Hippocampal formation (tissue), 2 donors: ENCODE data around the gene SRA1.

ENCODE experiments used
- DNase-seq, 2 donors: peaks; one replicate each; lab custom pipeline; 2025; lab: John Stamatoyannopoulos, UW

Gene SRA1

GRCh38 chr5:140570488-140570887 is 13.2 kb upstream of the SRA1 start:
- DNase-seq: no peak

- no peak for DNase-seq
Observed at GRCh38 chr5:140570058-140570457, 12.8 kb upstream of the SRA1 start.

DNA sequence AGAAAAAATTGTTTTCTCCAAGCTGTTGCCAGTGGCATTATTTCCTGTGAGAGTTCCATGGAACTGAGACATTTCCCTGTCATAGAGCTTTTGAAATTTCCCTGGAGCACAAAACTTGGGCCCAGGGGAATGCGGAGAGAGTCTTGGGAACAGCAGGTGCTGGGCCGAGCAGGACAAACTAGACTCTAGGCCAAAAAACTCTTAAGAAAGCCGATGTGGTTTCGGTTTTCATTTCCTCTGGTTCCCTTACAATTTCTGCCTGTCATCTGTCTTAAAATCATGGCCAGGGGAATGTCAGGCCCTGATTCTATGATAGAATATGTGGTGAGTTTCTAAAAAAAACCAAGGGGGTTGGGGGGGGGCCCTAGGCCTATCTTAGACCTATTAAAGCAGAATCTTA is 11.9 kb upstream of the SRA1 start:
- DNase-seq: no peak

- DNase-seq: no peak
Observed at GRCh38 chr5:140568443-140569063, 11.3 kb upstream of the SRA1 start.

- DNase-seq: no peak
Observed at GRCh38 chr5:140567871-140568270, 10.6 kb upstream of the SRA1 start.

- DNase-seq: no peak
Observed at GRCh38 chr5:140567136-140567818, 10.0 kb upstream of the SRA1 start.

DNA sequence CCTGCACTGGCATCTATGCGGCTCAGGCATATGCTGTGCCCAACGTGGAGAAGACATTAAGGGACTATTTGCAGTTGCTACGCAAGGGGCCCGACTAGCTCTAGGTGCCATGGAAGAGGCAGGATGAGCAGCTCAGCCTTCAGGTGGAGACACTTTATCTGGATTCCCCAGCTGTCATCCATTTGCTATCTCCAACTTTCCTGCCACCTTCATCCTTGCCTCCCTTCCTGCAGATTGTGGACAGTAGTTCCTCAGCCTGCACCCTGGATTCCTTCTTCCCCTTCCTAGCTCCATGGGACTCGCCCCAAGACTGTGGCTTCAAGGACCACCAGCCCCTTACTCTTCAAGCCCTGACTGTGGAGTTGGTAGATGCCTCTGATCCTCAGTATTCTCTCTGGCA is 9.4 kb upstream of the SRA1 start:
- DNase-seq: no peak

DNA sequence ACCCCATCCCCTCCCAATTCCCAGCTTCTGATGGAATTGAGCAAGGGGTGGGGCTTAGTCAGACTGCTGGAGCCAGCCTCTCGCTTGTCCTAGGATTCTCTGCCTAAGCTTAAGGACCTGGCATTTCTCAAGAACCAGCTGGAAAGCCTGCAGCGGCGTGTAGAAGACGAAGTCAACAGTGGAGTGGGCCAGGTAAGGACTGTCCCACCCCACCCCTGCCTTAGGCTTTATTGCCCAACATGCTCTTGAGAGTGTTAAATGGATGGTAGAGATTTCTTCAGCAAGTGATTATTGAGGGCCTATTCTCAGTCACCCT is 8.5 kb upstream of the SRA1 start:
- DNase-seq: no peak

GRCh38 chr5:140565024-140565779 is 7.9 kb upstream of the SRA1 start:
- DNase-seq: no peak

DNA sequence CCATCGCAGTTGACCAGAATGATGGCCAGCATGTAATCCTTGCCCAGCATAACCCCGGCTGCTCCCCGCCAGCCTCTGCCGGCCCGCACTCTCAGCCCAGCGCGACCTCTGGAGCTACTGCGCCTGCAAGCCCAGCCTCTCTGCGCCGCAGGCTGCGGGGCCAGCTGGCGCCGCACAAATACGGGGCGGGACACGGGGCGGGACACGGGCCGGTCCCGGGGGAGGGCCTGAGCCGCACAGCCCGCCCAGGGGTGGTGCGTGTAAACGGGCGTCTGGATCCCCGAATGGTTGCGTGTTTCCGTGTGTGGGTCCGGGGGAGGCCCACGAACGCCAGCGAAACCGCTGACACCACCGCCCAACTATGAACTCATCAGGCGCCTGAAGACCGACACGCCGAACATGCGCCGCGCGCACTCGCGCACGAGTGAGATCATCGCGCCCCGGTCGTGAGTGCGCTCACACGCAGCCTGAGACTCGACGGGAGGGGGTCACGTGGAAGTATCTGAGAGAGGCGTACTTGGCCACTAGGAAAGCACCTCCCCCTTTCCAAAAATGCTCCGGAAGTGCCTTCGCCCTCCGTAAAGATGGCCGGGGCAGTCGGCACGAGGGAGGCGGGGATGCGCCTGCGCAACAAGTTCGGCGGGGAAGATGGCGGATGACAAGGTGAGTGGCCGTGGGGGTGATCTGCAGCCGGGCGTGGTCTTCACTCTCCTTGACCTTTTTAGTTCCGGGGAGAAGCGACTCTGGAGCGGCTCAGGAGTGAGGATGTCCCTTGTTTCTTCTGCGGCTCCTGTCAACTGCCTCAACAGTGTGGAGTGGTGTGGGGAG is 7.1 kb upstream of the SRA1 start, which contains the start of the genes APBB3 and SLC35A4:
Gene APBB3, minus strand, starts transcription at position 403 of the 828 bp plus-strand sequence. Its CDS starts 353 bp downstream, at position 50.
Gene SLC35A4, plus strand, starts transcription at position 633 of the 828 bp plus-strand sequence. CDS start 2,342 bp downstream, outside the sequence.
- peak; percentile 96 to 100 for DNase-seq

- no peak for DNase-seq
Observed at GRCh38 chr5:140563596-140563995, 6.3 kb upstream of the SRA1 start.

- DNase-seq: no peak
Observed at GRCh38 chr5:140561753-140562523, 4.7 kb upstream of the SRA1 start.

GRCh38 chr5:140560227-140560626 is 3.0 kb upstream of the SRA1 start:
- no peak for DNase-seq

DNA sequence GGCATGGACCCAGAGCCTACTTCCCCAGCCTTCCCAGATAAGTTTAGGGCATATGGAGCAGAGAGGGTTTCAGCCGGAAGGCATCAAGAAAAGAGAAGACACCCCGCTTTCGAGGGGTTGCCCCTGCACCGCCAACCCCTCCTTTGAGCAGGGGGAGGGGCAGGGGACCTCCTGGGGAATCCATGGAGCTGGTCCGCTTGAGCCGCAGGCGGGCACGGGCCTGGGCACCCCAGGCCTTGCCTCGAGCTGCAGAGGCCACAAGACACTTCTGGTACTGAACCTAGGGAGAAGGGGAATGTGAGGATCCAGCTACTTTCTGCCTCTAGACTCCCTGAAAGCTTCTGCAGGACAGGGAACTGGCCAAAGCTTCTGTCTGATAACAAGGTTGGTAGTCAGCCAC is 1.3 kb upstream of the SRA1 start:
- DNase-seq: no peak

DNA sequence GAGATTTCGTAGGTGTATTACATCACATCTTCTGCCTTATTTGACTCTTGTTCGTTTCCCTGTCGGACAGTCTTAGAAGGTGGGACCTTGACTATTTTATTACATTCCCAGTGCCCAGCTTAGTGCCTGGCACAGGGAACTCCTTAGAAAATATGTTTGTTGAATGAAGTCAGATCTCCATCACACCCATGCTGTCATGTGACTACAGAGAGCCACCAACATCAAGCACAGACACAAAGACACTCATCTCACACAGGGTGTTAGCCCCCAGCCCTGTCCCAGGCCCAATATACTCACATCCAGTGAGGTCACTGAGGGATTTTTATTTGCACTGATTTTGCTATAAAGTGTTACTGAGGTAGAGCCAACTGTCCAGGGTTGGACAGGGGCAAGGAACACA is 692 bp upstream of the SRA1 start:
- DNase-seq: no peak

DNA sequence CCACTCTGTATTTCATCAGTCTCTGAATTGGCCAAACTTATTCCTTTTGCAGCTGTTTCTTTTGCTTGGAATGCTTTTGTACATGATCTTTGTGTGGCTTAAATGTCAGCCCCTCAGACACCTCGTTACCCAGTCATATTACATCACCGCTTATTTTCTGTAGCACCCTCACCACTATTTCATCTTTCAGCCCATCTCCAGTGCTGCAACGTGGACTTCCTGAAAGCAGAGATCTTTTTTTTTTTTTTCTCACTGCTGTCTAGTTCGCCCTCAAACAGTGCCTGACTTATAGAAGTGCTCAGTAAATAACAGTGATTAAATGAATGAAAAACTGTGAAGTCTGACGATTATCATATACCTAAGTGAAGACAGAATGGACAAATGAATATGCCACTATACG is 835 bp downstream of the SRA1 start:
- no peak for DNase-seq

- no peak for DNase-seq
Observed at GRCh38 chr5:140555747-140556312, 1.4 kb downstream of the SRA1 start.

- no peak for DNase-seq
Observed at GRCh38 chr5:140554454-140554853, 2.8 kb downstream of the SRA1 start.

DNA sequence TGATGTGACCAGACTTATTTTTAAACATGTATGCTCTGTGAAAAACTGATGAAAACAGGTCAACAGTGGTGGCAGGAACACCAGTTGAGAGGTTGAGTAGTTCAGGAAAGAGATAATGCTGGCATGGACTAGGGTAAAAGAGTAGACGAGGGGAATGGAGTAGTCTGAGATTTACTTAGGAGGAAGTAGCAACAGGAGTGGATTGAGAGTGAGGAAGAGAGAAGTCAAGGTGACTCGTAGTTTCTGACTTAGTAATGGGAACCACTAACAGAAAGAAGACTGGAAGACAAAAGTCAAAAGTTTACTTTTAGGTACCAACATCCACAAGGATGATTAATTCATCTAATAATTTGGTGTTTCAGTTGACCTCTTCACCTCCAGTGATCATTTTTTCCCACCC is 3.6 kb downstream of the SRA1 start:
- no peak for DNase-seq

- no peak for DNase-seq
Observed at GRCh38 chr5:140551872-140552271, 5.4 kb downstream of the SRA1 start.
